Heart left ventricle (tissue), 13 donors: ENCODE measurements around the gene RNPEPL1.

Source experiments
- POLR2A ChIP-seq, 2 donors: fragments of 450-650 bp; IDR thresholded peaks; one replicate each; pipeline ENCODE4 v1.6.1; 2017; ENCODE audit warnings: antibody characterized with exemption in 2 of 2, mild to moderate bottlenecking in 2 of 2, moderate library complexity in 2 of 2
- TF ChIP-seq, protein P1 (sequence below), 12 donors: fragments of 200-600 bp; sonication (generic) in 4 of 12; IDR thresholded peaks; one replicate each; pipeline versions ENCODE4 v1.5.0 to v1.8.0; 2018 to 2022; ENCODE audit warnings: antibody characterized with exemption in 12 of 12, mild to moderate bottlenecking in 5 of 12
- donor health status: ischemic (EF 13 %, LVEDD 7.1; RV severe dilation, severe dysfunction).
- donor health status: DM: no; HTN: yes; CAD: no.
- donor health status: DM: no; HTN: no; CAD: no.
- donor health status: ischemic (EF 25% LVEDD 6.9; RV normal size, moderate dysfunction).
- donor health status: ischemic (EF 25% LVEDD 5.7; RV mildly dilated, moderate dysfunction).
- donor health status: ischemic (EF 35%, LVEDD 5.7; RV mildly dilated, moderate dysfunction).
- donor health status: nonischemic (EF 11% LVEDD 7.7; RV severe dilation, severe dysfunction).
- donor health status: DM: yes; HTN: yes; CAD: no.
- donor health status: PGD.
- donor health status: ischemic (EF 29% LVEDD 5.4; RV normal size, mild dysfunction).
- donor health status: nonischemic (EF 23%, LVEDD 6.1; RV moderate dilation, normal function).

DNA sequence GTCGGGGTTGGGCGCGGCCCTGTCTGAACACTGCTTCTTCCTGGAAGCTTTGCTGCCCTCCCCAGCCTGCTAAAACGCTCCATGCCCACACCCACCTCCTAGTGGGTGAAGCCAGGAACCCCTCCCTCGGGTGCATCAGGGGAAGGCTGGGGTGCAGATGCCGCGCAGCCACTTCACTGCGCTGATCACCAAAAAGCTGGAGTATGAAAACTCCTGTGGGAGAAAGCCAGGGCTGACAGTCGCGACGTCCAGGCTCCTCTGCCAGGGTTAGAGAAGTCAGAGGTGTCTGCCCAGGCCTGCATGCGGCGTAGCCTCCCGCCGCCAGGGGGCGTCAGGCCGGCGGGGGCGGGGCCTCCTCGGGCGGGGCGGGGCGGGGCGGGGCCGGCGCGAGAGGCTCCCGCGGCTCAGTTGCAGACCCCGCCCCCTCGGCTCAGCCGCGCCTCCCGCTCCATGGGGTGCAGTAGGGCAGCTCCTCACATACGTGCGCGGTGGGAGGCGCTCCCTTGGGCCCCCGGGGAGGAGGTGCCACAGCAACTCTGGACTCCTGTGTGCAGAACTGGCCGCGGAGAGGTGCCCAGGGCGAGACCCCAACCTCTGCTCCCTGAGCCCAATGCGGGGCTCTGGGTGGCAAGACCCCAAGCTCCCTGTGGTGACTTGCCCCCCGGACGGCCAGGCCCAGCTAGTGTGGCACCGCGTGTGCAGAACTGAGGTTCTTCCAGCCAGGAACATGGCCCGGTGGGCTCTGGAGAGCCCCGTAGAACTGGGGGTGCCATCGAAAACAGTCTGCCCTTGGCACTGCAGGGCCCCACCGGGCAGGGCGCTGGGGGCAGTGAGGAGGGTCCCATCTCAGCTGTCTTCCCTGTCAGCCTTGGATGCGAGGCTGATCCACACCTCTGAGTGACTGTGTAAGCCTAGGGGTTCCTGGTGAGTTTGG, 1.8 kb upstream of the RNPEPL1 start:
- TF ChIP-seq, protein P1, sequence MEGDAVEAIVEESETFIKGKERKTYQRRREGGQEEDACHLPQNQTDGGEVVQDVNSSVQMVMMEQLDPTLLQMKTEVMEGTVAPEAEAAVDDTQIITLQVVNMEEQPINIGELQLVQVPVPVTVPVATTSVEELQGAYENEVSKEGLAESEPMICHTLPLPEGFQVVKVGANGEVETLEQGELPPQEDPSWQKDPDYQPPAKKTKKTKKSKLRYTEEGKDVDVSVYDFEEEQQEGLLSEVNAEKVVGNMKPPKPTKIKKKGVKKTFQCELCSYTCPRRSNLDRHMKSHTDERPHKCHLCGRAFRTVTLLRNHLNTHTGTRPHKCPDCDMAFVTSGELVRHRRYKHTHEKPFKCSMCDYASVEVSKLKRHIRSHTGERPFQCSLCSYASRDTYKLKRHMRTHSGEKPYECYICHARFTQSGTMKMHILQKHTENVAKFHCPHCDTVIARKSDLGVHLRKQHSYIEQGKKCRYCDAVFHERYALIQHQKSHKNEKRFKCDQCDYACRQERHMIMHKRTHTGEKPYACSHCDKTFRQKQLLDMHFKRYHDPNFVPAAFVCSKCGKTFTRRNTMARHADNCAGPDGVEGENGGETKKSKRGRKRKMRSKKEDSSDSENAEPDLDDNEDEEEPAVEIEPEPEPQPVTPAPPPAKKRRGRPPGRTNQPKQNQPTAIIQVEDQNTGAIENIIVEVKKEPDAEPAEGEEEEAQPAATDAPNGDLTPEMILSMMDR (IDR thresholded peaks at IDR 0.05) = peak; percentile 72 to 98 (median 96)
- peak in 1 of 2 donors; percentile 60 for TF ChIP-seq POLR2A (IDR thresholded peaks at IDR 0.05)
